Ascending aorta (tissue), 2 donors: ENCODE data around the gene ABHD2. TPM values are rescaled to one million over a fixed set of nuclear protein-coding genes. Genes with fewer than 3 reads are reported as not detected.

Experiments
- DNase-seq, 2 donors: peaks; one replicate each; pipeline ENCODE4 v3.0.0-alpha.2; 2019; ENCODE audit warnings: low spot score in 2 of 2
- H3K27ac ChIP-seq, 2 donors: fragments of 200-600 bp; sonication (generic); one replicate each; pipeline ENCODE4 v1.5.1; 2016 to 2017; ENCODE audit warnings: mild to moderate bottlenecking in 1 of 2
- H3K27me3 ChIP-seq: fragments of 200-600 bp; sonication (generic); one replicate; pipeline ENCODE4 v1.5.1; 2017
- H3K36me3 ChIP-seq, 2 donors: fragments of 200-600 bp; sonication (generic); one replicate each; pipeline ENCODE4 v1.5.1; 2016
- H3K4me1 ChIP-seq, 2 donors: fragments of 200-600 bp; sonication (generic); one replicate each; pipeline ENCODE4 v1.5.1; 2016 to 2017; ENCODE audit warnings: mild to moderate bottlenecking in 1 of 2
- H3K4me3 ChIP-seq, 2 donors: fragments of 200-600 bp; sonication (generic); one replicate each; pipeline ENCODE4 v1.5.1; 2016 to 2017; ENCODE audit warnings: mild to moderate bottlenecking in 1 of 2
- H3K9me3 ChIP-seq, 2 donors: fragments of 200-600 bp; sonication (generic); one replicate each; pipeline ENCODE4 v1.5.1; 2016
- intact Hi-C: fragments of 100-400 bp; cut with DNase I; formaldehyde crosslinking; loops from one replicate; pipeline ENCODE4 v1.15.1; 2023
- total RNA-seq: library from RNA; depleted of rRNA; stranded (reverse); fragments of >200 nt; gene quantifications from one replicate; pipeline ENCODE4 v1.1.0, GENCODE V29; 2016
- TF ChIP-seq, protein P1 (sequence below), 3 experiments: fragments of 200-600 bp in 2 of 3; fragments of 450-650 bp in 1 of 3; sonication (generic) in 2 of 3; IDR thresholded peaks; one replicate each; pipeline ENCODE4 v1.5.1; 2016 to 2019; ENCODE audit warnings: antibody characterized with exemption in 3 of 3, mild to moderate bottlenecking in 1 of 3, moderate library complexity in 1 of 3

ABHD2 gene
- total RNA-seq, 1 donor from 2014 or later, result 228 TPM

DNA sequence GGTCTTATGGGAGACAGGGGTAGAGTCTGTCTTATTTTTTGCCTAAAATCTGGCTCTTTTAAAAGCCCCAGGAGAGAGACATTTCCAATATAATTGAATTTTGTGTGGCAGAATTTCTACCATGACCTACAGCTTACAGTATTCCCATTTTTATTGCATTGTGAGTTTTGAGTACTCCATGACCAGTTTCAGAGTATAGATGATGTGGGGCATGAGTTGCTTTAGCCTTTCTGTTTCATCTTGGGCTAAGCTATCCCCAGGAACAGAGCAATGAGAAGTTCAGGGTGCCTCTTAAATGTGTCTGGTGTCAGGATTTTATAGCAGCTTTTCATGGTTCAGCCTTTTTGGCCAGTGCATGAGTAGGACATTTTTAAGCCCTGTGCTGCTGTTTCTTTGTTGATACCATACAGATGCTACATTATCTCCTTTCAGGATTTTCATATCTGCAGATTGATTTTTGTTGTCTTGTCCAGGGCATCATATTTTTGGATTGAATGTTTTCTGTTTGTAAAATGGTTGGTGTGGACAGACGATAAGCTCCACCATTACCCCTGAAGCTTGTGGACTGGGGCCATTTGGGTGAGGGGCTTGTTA lies 3.5 kb downstream of the ABHD2 start:
- DNase-seq, result no peak
- peak overlapping the region; percentile 96 to 98 for H3K27ac ChIP-seq
- intact Hi-C loops, result no loop called here
- TF ChIP-seq, protein P1, sequence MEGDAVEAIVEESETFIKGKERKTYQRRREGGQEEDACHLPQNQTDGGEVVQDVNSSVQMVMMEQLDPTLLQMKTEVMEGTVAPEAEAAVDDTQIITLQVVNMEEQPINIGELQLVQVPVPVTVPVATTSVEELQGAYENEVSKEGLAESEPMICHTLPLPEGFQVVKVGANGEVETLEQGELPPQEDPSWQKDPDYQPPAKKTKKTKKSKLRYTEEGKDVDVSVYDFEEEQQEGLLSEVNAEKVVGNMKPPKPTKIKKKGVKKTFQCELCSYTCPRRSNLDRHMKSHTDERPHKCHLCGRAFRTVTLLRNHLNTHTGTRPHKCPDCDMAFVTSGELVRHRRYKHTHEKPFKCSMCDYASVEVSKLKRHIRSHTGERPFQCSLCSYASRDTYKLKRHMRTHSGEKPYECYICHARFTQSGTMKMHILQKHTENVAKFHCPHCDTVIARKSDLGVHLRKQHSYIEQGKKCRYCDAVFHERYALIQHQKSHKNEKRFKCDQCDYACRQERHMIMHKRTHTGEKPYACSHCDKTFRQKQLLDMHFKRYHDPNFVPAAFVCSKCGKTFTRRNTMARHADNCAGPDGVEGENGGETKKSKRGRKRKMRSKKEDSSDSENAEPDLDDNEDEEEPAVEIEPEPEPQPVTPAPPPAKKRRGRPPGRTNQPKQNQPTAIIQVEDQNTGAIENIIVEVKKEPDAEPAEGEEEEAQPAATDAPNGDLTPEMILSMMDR (IDR thresholded peaks at IDR 0.05), result no peak
- no peaks in the 10 kb centered on the region for H3K9me3 ChIP-seq
- peaks cover 13 to 58% of the 10 kb centered on the region in 2 donors for H3K4me1 ChIP-seq
- H3K36me3 ChIP-seq, result peaks cover 3 to 16% of the 10 kb centered on the region in 2 donors
- H3K4me3 ChIP-seq, result peak overlapping the region; percentile 79 to 83
- no peaks in the 10 kb centered on the region for H3K27me3 ChIP-seq

DNA sequence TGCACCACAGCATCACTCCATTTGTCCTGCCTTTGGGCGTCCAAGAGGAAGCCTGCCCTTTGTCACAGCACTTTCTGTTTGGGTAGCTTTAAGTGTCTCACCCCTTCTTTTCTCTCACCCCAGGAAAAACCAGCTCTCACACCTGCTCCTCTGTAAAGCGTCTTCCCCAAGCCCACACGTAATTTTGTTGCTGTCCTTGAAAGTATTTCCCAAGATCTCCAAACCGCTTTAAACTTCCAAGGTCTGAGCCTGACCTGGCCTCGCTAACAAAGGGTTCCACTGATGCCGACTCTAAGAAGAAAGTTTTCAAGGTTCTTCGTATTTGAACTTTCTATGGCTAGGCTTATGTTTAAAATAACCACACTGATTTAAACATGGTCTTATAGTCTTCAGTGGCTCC lies 5.3 kb downstream of the ABHD2 start:
- no peak for DNase-seq
- Histone ChIP-seq H3K4me1 (peaks cover 13 to 67% of the 10 kb centered on the region in 2 donors), H3K27ac (peak overlapping the region; percentile 96 to 98), H3K27me3 (no peaks in the 10 kb centered on the region), H3K4me3 (peak overlapping the region; percentile 6 to 79), H3K9me3 (no peaks in the 10 kb centered on the region), H3K36me3 (peaks cover 3 to 16% of the 10 kb centered on the region in 2 donors)
- intact Hi-C loops, result no loop called here
- TF ChIP-seq, protein P1 (IDR thresholded peaks at IDR 0.05), result no peak

DNA sequence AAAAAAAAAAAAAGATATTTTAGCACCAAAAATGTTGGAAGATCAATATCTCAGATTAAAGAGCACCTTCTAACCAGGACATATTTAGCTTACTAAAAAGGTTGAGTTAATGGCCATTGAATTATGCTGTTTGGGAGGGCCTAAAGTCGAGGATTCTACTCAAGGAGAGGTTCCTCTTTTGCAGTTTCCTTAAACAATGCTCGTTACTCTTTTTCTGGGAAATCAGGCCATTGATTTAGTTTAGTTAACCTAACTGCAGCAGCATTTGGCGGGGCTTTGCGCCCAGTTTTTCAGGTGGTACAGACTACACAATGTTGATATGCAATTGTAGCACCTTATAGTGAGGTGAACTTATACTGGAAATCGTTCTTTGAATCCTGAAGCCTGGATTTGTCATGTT lies 6.8 kb downstream of the ABHD2 start:
- no peaks in the 10 kb centered on the region for H3K9me3 ChIP-seq
- H3K27ac ChIP-seq, result peak overlapping the region; percentile 96 to 98
- no peaks in the 10 kb centered on the region for H3K27me3 ChIP-seq
- TF ChIP-seq, protein P1 (IDR thresholded peaks at IDR 0.05), result no peak
- peaks cover 3 to 21% of the 10 kb centered on the region in 2 donors for H3K36me3 ChIP-seq
- no peak overlapping the region for H3K4me3 ChIP-seq
- intact Hi-C loops, result no loop called here
- H3K4me1 ChIP-seq, result peaks cover 10 to 77% of the 10 kb centered on the region in 2 donors
- no peak for DNase-seq

DNA sequence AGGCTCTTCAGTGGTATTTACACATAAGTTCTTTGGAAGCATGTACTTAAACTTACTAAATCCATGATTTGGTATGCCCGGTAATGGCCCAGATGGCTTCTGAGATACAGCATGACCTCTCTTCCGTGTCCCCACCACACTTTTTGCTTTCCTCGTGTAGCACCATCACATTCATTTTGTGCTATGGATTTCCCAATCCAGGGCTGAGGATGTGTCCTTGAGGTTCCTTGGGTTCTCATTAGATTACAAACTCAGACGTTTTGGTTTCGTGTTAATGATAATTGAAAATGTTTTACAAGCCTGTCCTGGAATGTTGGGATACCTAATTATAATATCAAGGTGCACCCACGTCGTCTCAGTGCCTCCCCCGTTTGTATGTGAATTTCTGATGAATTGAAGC lies 7.3 kb downstream of the ABHD2 start:
- DNase-seq, result no peak
- TF ChIP-seq, protein P1 (IDR thresholded peaks at IDR 0.05), result no peak
- Histone ChIP-seq H3K4me3 (no peak overlapping the region), H3K27ac (peak overlapping the region; percentile 96 to 98), H3K4me1 (peaks cover 12 to 79% of the 10 kb centered on the region in 2 donors), H3K36me3 (peaks cover 3 to 23% of the 10 kb centered on the region in 2 donors), H3K9me3 (no peaks in the 10 kb centered on the region), H3K27me3 (no peaks in the 10 kb centered on the region)
- intact Hi-C loops, result no loop called here

DNA sequence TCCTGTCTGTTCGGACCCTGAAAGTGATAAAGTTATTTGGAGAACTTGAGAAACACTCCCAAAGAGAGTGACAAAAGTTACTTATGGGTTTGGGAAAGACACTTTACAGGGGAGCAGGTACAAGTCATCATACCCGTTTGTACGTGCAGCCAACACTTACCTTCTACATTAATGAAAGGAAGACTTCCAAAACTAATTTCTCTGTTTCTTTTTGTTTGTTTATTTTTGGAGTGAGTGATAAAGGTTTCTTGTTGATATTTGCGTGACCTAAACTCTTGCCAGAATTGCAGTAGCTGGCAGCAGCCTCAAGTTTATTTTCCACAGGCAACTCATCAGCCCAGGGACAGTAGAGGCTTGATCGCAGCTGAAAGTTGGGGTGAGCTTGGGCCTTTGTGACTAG lies 8.4 kb downstream of the ABHD2 start:
- no peaks in the 10 kb centered on the region for H3K9me3 ChIP-seq
- H3K27me3 ChIP-seq, result no peaks in the 10 kb centered on the region
- H3K4me1 ChIP-seq, result peaks cover 12 to 90% of the 10 kb centered on the region in 2 donors
- intact Hi-C loops, result no loop called here
- H3K36me3 ChIP-seq, result peaks cover 3 to 23% of the 10 kb centered on the region in 2 donors
- TF ChIP-seq, protein P1 (IDR thresholded peaks at IDR 0.05), result no peak
- H3K27ac ChIP-seq, result peak overlapping the region; percentile 96 to 98
- no peak overlapping the region for H3K4me3 ChIP-seq
- no peak for DNase-seq
